Tibial nerve (tissue), 3 donors: ENCODE data around the gene CRTC3.

ENCODE experiments used
- CTCF ChIP-seq, 5 experiments: fragments of 200-600 bp in 3 of 5; fragments of 450-650 bp in 2 of 5; sonication (generic) in 3 of 5; IDR thresholded peaks; one replicate each; pipeline ENCODE4 v1.5.1; 2016 to 2019; ENCODE audit warnings: antibody characterized with exemption in 5 of 5, mild to moderate bottlenecking in 3 of 5, moderate library complexity in 2 of 5
- POLR2A ChIP-seq, 2 donors: fragments of 450-650 bp; IDR thresholded peaks; one replicate each; pipeline ENCODE4 v1.6.1; 2017; ENCODE audit warnings: antibody characterized with exemption in 2 of 2, mild to moderate bottlenecking in 2 of 2, moderate library complexity in 2 of 2

- TF ChIP-seq CTCF (IDR thresholded peaks at IDR 0.05) (no peak), POLR2A (IDR thresholded peaks at IDR 0.05) (no peak)
Observed at GRCh38 chr15:90645873-90646575, 116.3 kb downstream of the CRTC3 start.
